ENCODE results near the gene KIRREL2. TPM values are rescaled to one million over a fixed set of nuclear protein-coding genes. Genes with fewer than 3 reads are reported as not detected.
"Not testable (repeated sequence)": the region's sequence is repeated elsewhere in the genome, so short reads cannot be mapped to it uniquely, and the experiment has no call there.

The KIRREL2 gene
- total RNA-seq, 1 donor from 2014 or later, result not detected

- no peak for DNase-seq (ENCODE audit: low read depth)
- no peak overlapping the region for H3K4me3 ChIP-seq (ENCODE audit: low read depth, low read length)
- TF ChIP-seq CTCF (conservative IDR thresholded peaks at IDR 0.05; ENCODE audit: low read depth, low read length), result no peak
Observed at GRCh38 chr19:35889370-35890112, 32.8 kb downstream of the KIRREL2 start.

GRCh38 chr19:35890113-35890650 is 33.5 kb downstream of the KIRREL2 start:
- DNase-seq (ENCODE audit: low read depth), result no peak

GRCh38 chr19:35891819-35892218 is 35.1 kb downstream of the KIRREL2 start:
- not testable (repeated sequence) for DNase-seq (ENCODE audit: low read depth); H3K4me3 ChIP-seq (ENCODE audit: low read depth, low read length)

More at GRCh38 chr19:35890113-35890650, 33.5 kb downstream of the KIRREL2 start:
- TF ChIP-seq CTCF (conservative IDR thresholded peaks at IDR 0.05; ENCODE audit: low read depth, low read length), result no peak
- no peak overlapping the region for H3K4me3 ChIP-seq (ENCODE audit: low read depth, low read length)

- DNase-seq (ENCODE audit: low read depth), result no peak
- no peak overlapping the region for H3K4me3 ChIP-seq (ENCODE audit: low read depth, low read length)
- no peak for TF ChIP-seq CTCF (conservative IDR thresholded peaks at IDR 0.05; ENCODE audit: low read depth, low read length)
Observed at GRCh38 chr19:35894342-35894741, 37.6 kb downstream of the KIRREL2 start.

GRCh38 chr19:35895911-35896642 is 39.4 kb downstream of the KIRREL2 start:
- no peak for TF ChIP-seq CTCF (conservative IDR thresholded peaks at IDR 0.05; ENCODE audit: low read depth, low read length)
- DNase-seq (ENCODE audit: low read depth), result no peak
- no peak overlapping the region for H3K4me3 ChIP-seq (ENCODE audit: low read depth, low read length)

GRCh38 chr19:35896643-35897040 is 39.9 kb downstream of the KIRREL2 start:
- DNase-seq (ENCODE audit: low read depth), result no peak
- H3K4me3 ChIP-seq (ENCODE audit: low read depth, low read length), result no peak overlapping the region

More at GRCh38 chr19:35896643-35897040, 39.9 kb downstream of the KIRREL2 start:
- TF ChIP-seq CTCF (conservative IDR thresholded peaks at IDR 0.05; ENCODE audit: low read depth, low read length), result no peak
